SK-N-SH treated with all-trans-retinoic acid at 6 μM for 48 hours (cell line): ENCODE results near the gene BCAT1.

Source experiments
- CREB5 ChIP-seq: fragments of 250-450 bp; sonication (Bioruptor Pico); IDR thresholded peaks from 2 replicates; pipeline ENCODE4 v1.5.1; 2020; ENCODE audit warnings: low read depth, mild to moderate bottlenecking, moderate library complexity
- CSDC2 ChIP-seq: fragments of 250-450 bp; sonication (Bioruptor Pico); IDR thresholded peaks from 2 replicates; pipeline ENCODE4 v1.5.0; 2020; ENCODE audit warnings: mild to moderate bottlenecking, moderate library complexity
- ESRRG ChIP-seq: fragments of 250-450 bp; sonication (Bioruptor Pico); IDR thresholded peaks from 2 replicates; pipeline ENCODE4 v1.6.1; 2021; ENCODE audit warnings: mild to moderate bottlenecking
- OSR1 ChIP-seq: fragments of 250-450 bp; sonication (Bioruptor Pico); IDR thresholded peaks from 2 replicates; pipeline ENCODE4 v1.8.0; 2022; ENCODE audit warnings: moderate library complexity, mild to moderate bottlenecking, inconsistent platforms
- POU6F1 ChIP-seq: fragments of 250-450 bp; sonication (Bioruptor Pico); IDR thresholded peaks from 2 replicates; pipeline ENCODE4 v1.8.0; 2021; ENCODE audit warnings: low read depth, mild to moderate bottlenecking, moderate library complexity, borderline replicate concordance
- ZFP3 ChIP-seq: fragments of 250-450 bp; sonication (Bioruptor Pico); IDR thresholded peaks from 2 replicates; pipeline ENCODE4 v1.5.0; 2020; ENCODE audit warnings: mild to moderate bottlenecking, moderate library complexity
- ZNF565 ChIP-seq: fragments of 450-650 bp; formaldehyde crosslinking; conservative IDR thresholded peaks from 2 replicates; pipeline ENCODE4 v1.5.0; 2020; ENCODE audit warnings: low read depth, mild to moderate bottlenecking, moderate library complexity
- ZNF70 ChIP-seq: fragments of 450-650 bp; formaldehyde crosslinking; IDR thresholded peaks from 2 replicates; pipeline ENCODE4 v1.5.0; 2020; ENCODE audit warnings: mild to moderate bottlenecking, moderate library complexity

DNA sequence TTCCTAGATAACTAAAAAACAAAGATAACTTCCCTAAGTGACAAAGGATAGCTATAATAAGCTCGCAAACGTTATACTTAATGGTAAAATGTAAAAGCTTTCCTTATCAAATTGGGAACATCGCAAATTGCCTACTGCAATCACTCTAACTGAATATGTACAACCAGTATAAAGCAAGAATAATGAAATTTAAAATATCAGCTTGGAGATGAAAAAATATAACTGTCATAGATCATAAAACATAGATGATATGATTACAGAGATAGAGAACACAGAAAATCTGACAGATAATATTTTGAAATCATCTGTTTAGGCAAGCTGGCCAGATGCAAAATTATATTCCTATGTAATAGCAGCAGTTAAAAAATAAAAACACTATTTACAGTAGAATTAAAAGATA, 64.0 kb downstream of the BCAT1 start:
- TF ChIP-seq POU6F1 (CRISPR knock-in tag) (no peak), ZNF70 (CRISPR knock-in tag) (no peak), OSR1 (CRISPR knock-in tag) (no peak), CSDC2 (CRISPR knock-in tag) (no peak), ESRRG (CRISPR knock-in tag) (no peak), ZFP3 (CRISPR knock-in tag) (no peak), ZNF565 (CRISPR knock-in tag) (no peak), CREB5 (no peak)
